HEK293 (cell line): ENCODE results near the gene TOMM7.

Source experiments
- CTCF ChIA-PET: fragments of 350-600 bp; formaldehyde crosslinking; extraction: SDS; loops from one replicate; lab custom pipeline; 2021; ENCODE audit warnings: antibody characterized with exemption; lab: Yijun Ruan, JAX
- POLR2A ChIA-PET: fragments of 300-600 bp; formaldehyde crosslinking; extraction: SDS; loops from one replicate; lab custom pipeline; 2020; ENCODE audit warnings: antibody characterized with exemption, inconsistent platforms; lab: Yijun Ruan, JAX
- H3K27ac ChIP-seq: fragments of 200-500 bp; sonication (Bioruptor generic); 2 replicates; pipeline ENCODE4 v1.5.1; 2014; ENCODE audit warnings: low read depth, low read length, control low read depth, inconsistent platforms; ENCODE audit errors: extremely low read depth
- H3K36me3 ChIP-seq, 2 experiments: fragments of 200-500 bp in 1 of 2; sonication (Bioruptor generic) in 1 of 2; 1 replicate in 1 of 2; 2 replicates in 1 of 2; pipeline ENCODE4 v1.5.1; 2014 to 2017; ENCODE audit warnings: inconsistent platforms in 2 of 2, low read length in 2 of 2; ENCODE audit not compliant: control insufficient read depth in 2 of 2, insufficient read depth in 1 of 2
- H3K4me1 ChIP-seq: fragments of 200-500 bp; sonication (Bioruptor generic); 2 replicates; pipeline ENCODE4 v1.5.1; 2014; ENCODE audit warnings: mild to moderate bottlenecking, low read length, inconsistent platforms; ENCODE audit not compliant: control insufficient read depth, insufficient read depth
- H3K4me3 ChIP-seq: 2 replicates; pipeline ENCODE4 v1.5.1; 2011; ENCODE audit warnings: low read depth, mild to moderate bottlenecking, control low read depth, low read length, moderate library complexity
- H3K9me3 ChIP-seq: fragments of 200-500 bp; sonication (Bioruptor generic); 2 replicates; pipeline ENCODE4 v1.5.1; 2014; ENCODE audit warnings: low read depth, low read length, inconsistent platforms; ENCODE audit not compliant: control insufficient read depth, insufficient read depth
- FEZF1 ChIP-seq: fragments of 450-650 bp; formaldehyde crosslinking; IDR thresholded peaks from 2 replicates; pipeline ENCODE4 v1.5.1; 2016; ENCODE audit warnings: missing biosample characterization, missing genetic modification characterization
- GLIS1 ChIP-seq: fragments of 450-650 bp; formaldehyde crosslinking; IDR thresholded peaks from 2 replicates; pipeline ENCODE4 v1.5.1; 2016; ENCODE audit warnings: missing biosample characterization, missing genetic modification characterization
- INSM2 ChIP-seq: fragments of 450-650 bp; formaldehyde crosslinking; IDR thresholded peaks from 2 replicates; pipeline ENCODE4 v1.5.1; 2016; ENCODE audit warnings: missing biosample characterization, missing genetic modification characterization
- OSR2 ChIP-seq: fragments of 450-650 bp; formaldehyde crosslinking; IDR thresholded peaks from 2 replicates; pipeline ENCODE4 v1.5.1; 2016; ENCODE audit warnings: missing biosample characterization, missing genetic modification characterization
- PATZ1 ChIP-seq: fragments of 450-650 bp; formaldehyde crosslinking; IDR thresholded peaks from 2 replicates; pipeline ENCODE4 v1.5.1; 2016; ENCODE audit warnings: missing biosample characterization, missing genetic modification characterization
- PRDM6 ChIP-seq: fragments of 450-650 bp; formaldehyde crosslinking; IDR thresholded peaks from 2 replicates; pipeline ENCODE4 v1.5.1; 2017; ENCODE audit warnings: missing biosample characterization, missing genetic modification characterization
- REPIN1 ChIP-seq: fragments of 450-650 bp; formaldehyde crosslinking; IDR thresholded peaks from 2 replicates; pipeline ENCODE4 v1.5.1; 2017; ENCODE audit warnings: missing biosample characterization, missing genetic modification characterization, low read depth
- ZIC2 ChIP-seq: fragments of 450-650 bp; formaldehyde crosslinking; IDR thresholded peaks from 2 replicates; pipeline ENCODE4 v1.5.1; 2016; ENCODE audit warnings: missing biosample characterization, missing genetic modification characterization
- ZNF138 ChIP-seq: fragments of 450-650 bp; formaldehyde crosslinking; IDR thresholded peaks from 2 replicates; pipeline ENCODE4 v1.5.1; 2016; ENCODE audit warnings: missing biosample characterization, missing genetic modification characterization, borderline replicate concordance
- ZNF24 ChIP-seq: fragments of 450-650 bp; formaldehyde crosslinking; IDR thresholded peaks from 2 replicates; pipeline ENCODE4 v1.5.1; 2016; ENCODE audit warnings: missing biosample characterization, missing genetic modification characterization
- ZNF280D ChIP-seq: fragments of 450-650 bp; formaldehyde crosslinking; IDR thresholded peaks from 2 replicates; pipeline ENCODE4 v1.5.1; 2016; ENCODE audit warnings: missing biosample characterization, missing genetic modification characterization
- ZNF292 ChIP-seq: fragments of 450-650 bp; formaldehyde crosslinking; IDR thresholded peaks from 2 replicates; pipeline ENCODE4 v1.5.1; 2016; ENCODE audit warnings: low read depth, missing biosample characterization, missing genetic modification characterization, borderline replicate concordance
- ZNF350 ChIP-seq: fragments of 450-650 bp; formaldehyde crosslinking; IDR thresholded peaks from 2 replicates; pipeline ENCODE4 v1.5.0; 2017; ENCODE audit warnings: missing biosample characterization, mild to moderate bottlenecking, missing genetic modification characterization
- ZNF510 ChIP-seq: fragments of 450-650 bp; formaldehyde crosslinking; IDR thresholded peaks from 2 replicates; pipeline ENCODE4 v1.5.1; 2018; ENCODE audit warnings: mild to moderate bottlenecking, missing genetic modification characterization, missing biosample characterization; ENCODE audit not compliant: insufficient replicate concordance

The TOMM7 gene

GRCh38 chr7:22861576-22861975 is 38.9 kb upstream of the TOMM7 start (continued):
- TF ChIP-seq ZNF280D (tag by site-specific recombination) (no peak), PRDM6 (tag by site-specific recombination) (no peak)

GRCh38 chr7:22860784-22861482 is 38.3 kb upstream of the TOMM7 start:
- ChIA-PET POLR2A (interaction anchor here (1.1 kb wide), 1 partner anchor 78 kb away, joined by 3 read pairs; no protein-coding TSS in a partner anchor), CTCF (interaction anchor here (0.6 to 2.0 kb wide), 9 partner anchors 10 to 300 kb away, joined by 3 to 11 read pairs (median 4); no protein-coding TSS in a partner anchor)
- Histone ChIP-seq H3K36me3 (peaks cover 14 to 48% of the 10 kb centered on the region in 2 experiments), H3K27ac (no peak overlapping the region), H3K4me3 (no peak overlapping the region), H3K4me1 (no peaks in the 10 kb centered on the region)
- TF ChIP-seq ZNF292 (no peak), OSR2 (tag by site-specific recombination) (no peak), ZNF24 (tag by site-specific recombination) (no peak), INSM2 (tag by site-specific recombination) (no peak), PATZ1 (tag by site-specific recombination) (no peak), ZNF510 (tag by site-specific recombination) (no peak), ZIC2 (no peak), ZNF350 (tag by site-specific recombination) (no peak), GLIS1 (tag by site-specific recombination) (no peak)
- TF ChIP-seq, all 188 proteins: peak for 0
- no peaks in the 10 kb centered on the region for H3K9me3 ChIP-seq

GRCh38 chr7:22860337-22860736 is 37.7 kb upstream of the TOMM7 start:
- no peak for TF ChIP-seq ZNF138 (tag by site-specific recombination)
- no peak for TF ChIP-seq REPIN1 (tag by site-specific recombination)
- TF ChIP-seq FEZF1 (tag by site-specific recombination) = no peak
- Histone ChIP-seq H3K4me3 (no peak overlapping the region), H3K27ac (no peak overlapping the region), H3K4me1 (no peaks in the 10 kb centered on the region), H3K36me3 (peaks cover 16 to 50% of the 10 kb centered on the region in 2 experiments), H3K9me3 (no peaks in the 10 kb centered on the region)
- POLR2A ChIA-PET = interaction anchor here (0.6 to 1.1 kb wide), 2 partner anchors 10 to 78 kb away, joined by 3 read pairs; no protein-coding TSS in a partner anchor
- CTCF ChIA-PET = interaction anchor here (0.6 to 2.0 kb wide), 10 partner anchors 9 to 663 kb away, joined by 3 to 11 read pairs (median 4); no protein-coding TSS in a partner anchor
